Measurements from ENCODE around the gene PRSS50. TPM values are rescaled to one million over a fixed set of nuclear protein-coding genes. Genes with fewer than 3 reads are reported as not detected.

The PRSS50 gene
- total RNA-seq, 4 donors from 2014 or later: not detected

DNA sequence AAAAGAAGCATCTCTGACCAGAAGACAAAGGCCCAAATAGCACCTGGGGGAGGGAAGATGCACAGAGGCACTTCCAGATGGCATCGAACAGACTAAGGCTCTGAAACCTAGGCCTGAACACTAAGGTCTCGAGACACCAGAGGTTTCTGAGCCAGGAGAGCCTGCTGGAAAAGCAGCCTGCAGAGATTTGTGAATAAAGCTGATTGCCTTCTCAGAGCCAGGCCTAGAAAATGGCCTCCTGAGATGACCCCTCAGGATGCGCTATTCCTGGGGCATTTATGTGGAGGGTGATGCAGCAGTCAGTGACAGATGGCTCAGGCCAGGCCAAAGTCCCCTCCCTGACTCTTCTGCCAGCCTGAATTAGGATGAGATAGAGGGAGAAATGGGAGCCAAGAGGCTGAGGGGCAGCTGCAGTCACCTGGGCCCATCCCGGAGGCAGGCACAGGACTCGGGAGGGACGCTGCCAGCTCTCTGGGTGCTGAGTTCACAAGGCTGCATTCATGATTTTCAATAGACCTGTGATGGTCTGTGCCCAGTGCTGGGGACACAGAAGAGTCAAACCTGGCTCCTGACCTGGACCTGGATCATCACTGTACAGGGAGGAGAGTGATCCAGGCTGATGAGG is 6.9 kb downstream of the PRSS50 start:
- TF ChIP-seq, protein P1, sequence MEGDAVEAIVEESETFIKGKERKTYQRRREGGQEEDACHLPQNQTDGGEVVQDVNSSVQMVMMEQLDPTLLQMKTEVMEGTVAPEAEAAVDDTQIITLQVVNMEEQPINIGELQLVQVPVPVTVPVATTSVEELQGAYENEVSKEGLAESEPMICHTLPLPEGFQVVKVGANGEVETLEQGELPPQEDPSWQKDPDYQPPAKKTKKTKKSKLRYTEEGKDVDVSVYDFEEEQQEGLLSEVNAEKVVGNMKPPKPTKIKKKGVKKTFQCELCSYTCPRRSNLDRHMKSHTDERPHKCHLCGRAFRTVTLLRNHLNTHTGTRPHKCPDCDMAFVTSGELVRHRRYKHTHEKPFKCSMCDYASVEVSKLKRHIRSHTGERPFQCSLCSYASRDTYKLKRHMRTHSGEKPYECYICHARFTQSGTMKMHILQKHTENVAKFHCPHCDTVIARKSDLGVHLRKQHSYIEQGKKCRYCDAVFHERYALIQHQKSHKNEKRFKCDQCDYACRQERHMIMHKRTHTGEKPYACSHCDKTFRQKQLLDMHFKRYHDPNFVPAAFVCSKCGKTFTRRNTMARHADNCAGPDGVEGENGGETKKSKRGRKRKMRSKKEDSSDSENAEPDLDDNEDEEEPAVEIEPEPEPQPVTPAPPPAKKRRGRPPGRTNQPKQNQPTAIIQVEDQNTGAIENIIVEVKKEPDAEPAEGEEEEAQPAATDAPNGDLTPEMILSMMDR (IDR thresholded peaks at IDR 0.05; ENCODE audit: low read depth): no peak

DNA sequence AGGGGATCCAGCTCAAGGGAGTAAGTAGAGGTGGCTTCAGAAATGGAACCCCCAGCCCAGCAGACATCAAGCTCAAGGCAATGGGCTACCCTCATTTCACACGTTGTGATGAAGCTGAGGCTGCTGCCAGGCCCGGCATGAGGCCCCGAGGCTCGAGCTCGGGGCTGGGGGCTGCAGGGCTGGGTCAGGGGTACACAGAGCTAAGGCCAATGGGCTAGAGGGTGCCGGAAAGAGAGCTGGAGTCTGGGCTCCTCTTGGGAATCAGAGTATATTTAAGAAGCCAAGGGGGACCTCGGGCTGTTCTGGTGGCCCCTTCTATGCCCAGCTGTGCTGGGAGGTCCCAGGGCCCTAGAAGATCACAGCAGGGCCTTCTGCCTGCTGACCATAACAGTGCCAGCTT is 7.4 kb downstream of the PRSS50 start:
- TF ChIP-seq, protein P1 (IDR thresholded peaks at IDR 0.05; ENCODE audit: low read depth): no peak

DNA sequence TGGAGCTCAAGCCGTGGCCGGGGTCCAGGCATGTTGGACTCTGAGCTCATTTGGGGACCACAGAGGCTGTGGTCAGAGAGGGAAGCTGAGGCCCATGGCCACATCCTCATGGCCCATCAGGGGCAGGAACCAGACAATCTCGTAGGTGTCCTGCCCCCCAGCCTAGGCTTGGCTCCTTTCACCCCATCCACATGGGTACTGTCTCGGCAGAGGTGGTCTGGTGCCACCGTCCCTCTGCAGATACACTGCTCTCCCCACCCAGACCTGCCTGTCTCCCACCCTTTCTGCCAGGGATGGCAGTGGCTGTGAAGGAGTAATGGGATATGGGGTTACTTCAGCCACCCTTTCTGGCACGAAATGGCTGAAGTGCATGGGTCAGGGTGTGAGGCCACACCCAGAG is 7.9 kb downstream of the PRSS50 start:
- TF ChIP-seq, protein P1 (IDR thresholded peaks at IDR 0.05; ENCODE audit: low read depth): no peak

DNA sequence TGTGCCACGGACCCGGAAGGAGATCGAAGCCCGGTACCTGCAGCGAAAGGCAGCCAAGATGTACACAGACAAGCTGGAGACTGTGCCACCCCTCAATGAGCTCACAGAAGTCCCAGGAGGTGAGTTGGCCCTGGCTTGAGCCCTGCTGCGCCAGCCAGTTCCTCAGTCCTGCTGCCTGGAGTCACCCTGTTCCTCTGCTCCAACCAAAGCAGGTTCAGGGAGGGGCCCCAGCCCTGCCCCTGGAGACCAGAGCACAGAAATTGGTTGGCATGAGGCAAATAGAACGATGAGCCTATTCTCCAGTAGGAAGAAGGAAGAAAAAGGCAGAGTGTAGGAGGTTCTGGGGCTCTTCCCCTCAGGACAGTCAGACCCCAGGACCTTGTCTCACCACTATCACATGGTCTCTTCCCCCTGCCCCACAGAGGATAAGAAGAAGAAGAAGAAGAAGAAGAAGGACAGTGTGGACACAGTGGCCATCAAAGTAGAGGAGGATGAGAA is 8.5 kb downstream of the PRSS50 start:
- TF ChIP-seq, protein P1 (IDR thresholded peaks at IDR 0.05; ENCODE audit: low read depth): no peak

DNA sequence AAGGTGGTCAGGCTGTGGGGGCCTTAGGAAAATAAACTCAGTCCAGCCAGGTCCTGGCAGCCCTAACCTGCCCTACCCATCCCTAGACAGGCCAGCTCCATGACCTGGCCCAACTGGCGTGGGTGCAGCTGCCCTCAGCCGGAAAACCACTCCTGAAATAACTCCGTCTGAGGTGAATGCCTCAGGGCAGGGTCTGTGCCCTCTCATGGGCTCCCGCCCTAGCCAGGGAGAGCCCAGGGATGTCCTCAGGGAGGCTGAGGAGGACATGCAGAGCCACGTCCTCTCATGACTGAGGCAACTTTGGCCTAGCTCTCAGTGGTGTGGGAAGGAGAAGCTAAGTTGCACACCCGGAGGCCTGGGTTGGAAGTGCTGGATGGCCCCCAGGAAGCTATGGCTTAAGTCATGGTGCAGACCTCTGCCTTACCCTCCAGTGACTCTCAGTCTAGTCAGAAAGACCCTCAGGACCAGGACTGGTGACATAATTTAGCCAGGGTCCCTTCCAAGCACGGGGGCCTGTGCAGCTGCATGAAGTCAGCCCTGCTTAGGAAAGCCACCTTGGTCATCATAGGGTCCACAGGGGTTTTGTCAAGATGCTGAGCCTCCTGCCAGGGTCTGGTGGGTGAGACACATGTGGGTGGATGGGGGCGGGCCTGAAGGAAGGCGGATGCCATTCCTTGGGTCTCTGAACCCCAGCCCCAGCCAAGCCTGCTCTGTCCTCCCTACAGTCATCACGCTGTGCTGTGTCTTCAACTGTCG is 9.1 kb downstream of the PRSS50 start:
- TF ChIP-seq, protein P1 (IDR thresholded peaks at IDR 0.05; ENCODE audit: low read depth): no peak

DNA sequence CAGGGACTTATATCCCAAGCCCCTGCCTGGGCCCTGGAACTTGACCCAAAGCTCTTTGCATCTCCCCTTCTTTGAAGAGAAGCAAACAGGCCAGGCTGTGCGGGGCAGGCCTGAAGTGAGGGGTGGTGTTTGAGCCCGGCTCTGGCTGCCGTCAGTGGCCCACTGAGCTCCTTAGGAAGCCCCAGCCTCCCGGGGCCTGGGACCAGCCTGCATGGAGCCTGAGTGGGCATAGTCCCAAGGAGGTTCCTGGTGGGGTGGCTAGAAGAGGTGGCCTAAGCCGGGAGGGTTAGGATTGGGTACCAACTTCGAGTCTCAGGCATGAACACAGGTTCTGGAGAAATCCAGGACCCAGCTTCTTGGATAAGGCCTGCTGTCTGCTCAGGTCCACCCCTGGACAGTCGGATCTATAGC is 10.1 kb downstream of the PRSS50 start:
- TF ChIP-seq, protein P1 (IDR thresholded peaks at IDR 0.05; ENCODE audit: low read depth): no peak

DNA sequence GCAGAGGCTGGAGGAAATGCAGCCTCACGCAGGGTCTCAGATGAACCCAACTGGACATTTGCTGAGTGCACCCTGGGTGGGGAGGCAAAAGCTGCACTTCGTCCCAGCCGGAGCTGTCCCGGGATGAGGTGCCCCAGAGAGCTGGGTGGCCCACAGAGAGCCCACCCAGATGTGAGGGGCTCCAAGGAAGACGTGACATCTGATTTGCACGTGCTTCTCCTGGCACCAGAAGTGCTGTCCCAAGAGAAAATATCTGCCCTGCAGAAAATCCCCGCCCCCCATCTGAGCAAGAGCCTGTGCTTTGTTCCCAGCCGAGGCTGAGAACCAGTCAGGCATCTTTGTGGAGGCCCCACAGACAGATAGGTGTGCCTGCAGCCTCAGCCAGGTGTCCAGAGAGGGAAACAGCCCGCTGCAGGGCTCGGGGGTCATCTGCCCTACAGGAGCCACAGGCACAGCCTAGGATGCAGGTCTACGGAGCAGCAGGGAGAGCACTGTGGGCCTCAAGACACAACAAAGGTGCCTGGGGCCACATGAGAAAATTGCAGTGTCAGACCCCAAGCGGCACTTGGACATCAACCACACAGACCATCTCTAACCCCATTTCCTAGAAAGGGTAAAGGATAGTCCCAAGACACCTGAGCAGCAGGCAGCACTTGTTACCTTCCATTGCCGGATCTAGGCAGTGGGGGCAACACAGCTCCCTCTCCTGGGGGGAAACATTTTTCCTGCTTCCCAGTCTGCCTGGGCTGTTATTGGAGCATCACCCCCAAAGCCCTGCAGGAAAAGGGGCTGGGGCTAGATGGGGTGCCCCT is 10.7 kb downstream of the PRSS50 start:
- TF ChIP-seq, protein P1 (IDR thresholded peaks at IDR 0.05; ENCODE audit: low read depth): no peak
